ENCODE measurements around the gene PACC1. TPM values are rescaled to one million over a fixed set of nuclear protein-coding genes. Genes with fewer than 3 reads are reported as not detected.

Gene PACC1
- total RNA-seq, 4 donors from 2014 or later: 2.8 to 6.0 (median 3.4) TPM

DNA sequence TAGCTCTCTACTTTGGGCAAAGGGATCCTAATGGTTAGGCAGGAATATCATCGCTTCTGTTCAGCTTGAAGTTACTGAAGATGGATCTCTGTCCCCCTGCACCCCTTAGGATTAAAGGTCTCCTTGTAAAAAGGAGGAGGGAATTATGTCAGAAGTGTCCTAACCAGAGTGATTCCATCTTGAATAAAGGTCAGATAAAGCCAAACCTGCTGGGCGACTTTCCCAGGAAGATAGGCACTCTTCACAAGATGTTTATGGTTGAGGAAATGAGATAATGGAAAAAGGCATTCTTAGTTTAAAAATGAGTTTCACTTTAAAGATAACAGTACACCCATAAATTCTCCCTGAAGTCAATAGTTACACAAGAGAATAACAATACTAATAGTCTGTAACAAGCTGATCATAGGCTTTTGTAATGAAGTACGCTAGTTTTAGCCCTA, 16.3 kb upstream of the PACC1 start:
- Histone ChIP-seq H3K27me3 (no peaks in the 10 kb centered on the region), H3K4me3 (no peak overlapping the region), H3K27ac (no peak overlapping the region), H3K36me3 (no peaks in the 10 kb centered on the region), H3K4me1 (peaks cover 0 to 40% (median 11%) of the 10 kb centered on the region in 3 donors), H3K9me3 (no peaks in the 10 kb centered on the region)
- WGBS, 2 donors (ENCODE audit: low coverage in 1 of 2): 65 to 92% methylated on average over 3 of the region's 3 CpGs
- no peak for ATAC-seq
- TF ChIP-seq POLR2A (IDR thresholded peaks at IDR 0.05): no peak
- TF ChIP-seq, protein P1, sequence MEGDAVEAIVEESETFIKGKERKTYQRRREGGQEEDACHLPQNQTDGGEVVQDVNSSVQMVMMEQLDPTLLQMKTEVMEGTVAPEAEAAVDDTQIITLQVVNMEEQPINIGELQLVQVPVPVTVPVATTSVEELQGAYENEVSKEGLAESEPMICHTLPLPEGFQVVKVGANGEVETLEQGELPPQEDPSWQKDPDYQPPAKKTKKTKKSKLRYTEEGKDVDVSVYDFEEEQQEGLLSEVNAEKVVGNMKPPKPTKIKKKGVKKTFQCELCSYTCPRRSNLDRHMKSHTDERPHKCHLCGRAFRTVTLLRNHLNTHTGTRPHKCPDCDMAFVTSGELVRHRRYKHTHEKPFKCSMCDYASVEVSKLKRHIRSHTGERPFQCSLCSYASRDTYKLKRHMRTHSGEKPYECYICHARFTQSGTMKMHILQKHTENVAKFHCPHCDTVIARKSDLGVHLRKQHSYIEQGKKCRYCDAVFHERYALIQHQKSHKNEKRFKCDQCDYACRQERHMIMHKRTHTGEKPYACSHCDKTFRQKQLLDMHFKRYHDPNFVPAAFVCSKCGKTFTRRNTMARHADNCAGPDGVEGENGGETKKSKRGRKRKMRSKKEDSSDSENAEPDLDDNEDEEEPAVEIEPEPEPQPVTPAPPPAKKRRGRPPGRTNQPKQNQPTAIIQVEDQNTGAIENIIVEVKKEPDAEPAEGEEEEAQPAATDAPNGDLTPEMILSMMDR (IDR thresholded peaks at IDR 0.05): no peak
- no peak for TF ChIP-seq POLR2AphosphoS5 (IDR thresholded peaks at IDR 0.05)

DNA sequence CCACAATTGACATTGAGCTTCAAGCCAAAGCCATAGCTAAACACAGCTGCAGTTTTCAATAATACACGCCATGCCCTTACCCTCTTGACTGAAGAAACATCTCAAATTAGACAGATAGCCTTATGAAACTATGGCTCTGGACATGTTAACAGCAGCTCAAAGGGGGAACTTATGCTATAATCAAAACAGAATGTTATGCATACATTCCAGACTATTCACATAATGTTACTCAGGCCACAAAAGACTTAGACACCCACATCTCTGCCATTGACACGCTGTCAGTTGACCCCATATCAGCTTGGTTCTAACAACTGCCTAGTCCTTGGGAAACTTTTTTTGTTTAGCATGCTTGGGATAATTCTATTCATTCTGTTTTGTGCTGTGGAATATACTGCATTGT, 15.7 kb upstream of the PACC1 start:
- ATAC-seq: no peak
- no peak overlapping the region for H3K27ac ChIP-seq
- WGBS, 2 donors (ENCODE audit: low coverage in 1 of 2): 86 to 100% methylated on average over 1 to 2 of the region's 2 CpGs
- H3K4me1 ChIP-seq: peaks cover 0 to 35% (median 11%) of the 10 kb centered on the region in 3 donors
- no peaks in the 10 kb centered on the region for H3K36me3 ChIP-seq
- no peak overlapping the region for H3K4me3 ChIP-seq
- no peaks in the 10 kb centered on the region for H3K9me3 ChIP-seq
- TF ChIP-seq EP300 (IDR thresholded peaks at IDR 0.05) (no peak), POLR2A (IDR thresholded peaks at IDR 0.05) (no peak), POLR2AphosphoS5 (IDR thresholded peaks at IDR 0.05) (no peak)
- TF ChIP-seq, protein P1 (IDR thresholded peaks at IDR 0.05): no peak
- no peaks in the 10 kb centered on the region for H3K27me3 ChIP-seq

DNA sequence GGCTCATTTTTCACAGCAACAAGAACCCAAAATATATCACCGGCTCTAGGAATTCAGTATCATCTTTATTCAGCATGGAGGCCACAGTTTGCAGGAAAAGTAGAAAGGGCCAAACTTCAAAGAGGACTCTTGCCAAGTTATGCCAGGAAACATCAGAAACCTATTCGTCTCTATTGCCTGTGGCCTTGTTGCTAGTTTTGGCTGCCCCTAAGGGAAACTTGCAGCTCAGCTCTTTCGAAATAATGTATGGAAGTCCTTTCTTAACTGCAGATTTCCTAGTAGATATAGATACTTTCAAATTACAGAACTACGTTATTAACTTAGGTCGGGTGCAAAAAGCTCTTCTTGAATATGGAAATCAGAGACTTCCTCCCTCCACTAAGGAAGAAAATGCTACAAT, 13.8 kb upstream of the PACC1 start:
- H3K36me3 ChIP-seq: no peaks in the 10 kb centered on the region
- no peak overlapping the region for H3K27ac ChIP-seq
- TF ChIP-seq, protein P1 (IDR thresholded peaks at IDR 0.05): no peak
- TF ChIP-seq POLR2AphosphoS5 (IDR thresholded peaks at IDR 0.05): no peak
- no peak for TF ChIP-seq EP300 (IDR thresholded peaks at IDR 0.05)
- no peak for TF ChIP-seq POLR2A (IDR thresholded peaks at IDR 0.05)
- H3K4me1 ChIP-seq: peaks cover 0 to 16% (median 1%) of the 10 kb centered on the region in 3 donors
- no peak for ATAC-seq
- no peak overlapping the region for H3K4me3 ChIP-seq
- H3K27me3 ChIP-seq: no peaks in the 10 kb centered on the region
- WGBS, 2 donors (ENCODE audit: low coverage in 1 of 2): 49 to 56% methylated on average over 4 to 5 of the region's 5 CpGs
- no peaks in the 10 kb centered on the region for H3K9me3 ChIP-seq

DNA sequence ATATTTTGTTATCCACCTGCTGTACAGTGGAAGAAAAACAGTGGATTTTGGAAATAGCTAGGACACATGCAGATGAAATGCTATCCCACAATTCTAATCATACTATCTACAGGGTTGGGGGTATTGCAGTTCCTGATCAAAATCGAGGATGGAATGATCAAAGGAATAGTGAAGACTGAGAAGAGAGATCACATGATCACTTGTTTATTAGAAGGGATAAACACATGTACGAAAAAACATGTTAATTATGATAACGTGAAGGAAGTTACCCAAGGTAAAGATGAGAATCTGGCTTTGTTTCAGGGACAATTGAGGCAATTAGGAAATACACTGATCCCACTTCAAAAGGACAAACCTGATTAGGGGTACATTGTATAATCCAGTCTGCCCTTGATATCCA, 9.2 kb upstream of the PACC1 start:
- no peaks in the 10 kb centered on the region for H3K4me1 ChIP-seq
- H3K9me3 ChIP-seq: no peaks in the 10 kb centered on the region
- H3K27me3 ChIP-seq: no peaks in the 10 kb centered on the region
- ATAC-seq: no peak
- H3K4me3 ChIP-seq: no peak overlapping the region
- 38 to 65% methylated on average over 2 to 3 of the region's 3 CpGs for WGBS, 2 donors (ENCODE audit: low coverage in 1 of 2)
- H3K36me3 ChIP-seq: no peaks in the 10 kb centered on the region
- H3K27ac ChIP-seq: no peak overlapping the region
- TF ChIP-seq POLR2A (IDR thresholded peaks at IDR 0.05) (no peak), EP300 (IDR thresholded peaks at IDR 0.05) (no peak), POLR2AphosphoS5 (IDR thresholded peaks at IDR 0.05) (no peak)
- TF ChIP-seq, protein P1 (IDR thresholded peaks at IDR 0.05): no peak

DNA sequence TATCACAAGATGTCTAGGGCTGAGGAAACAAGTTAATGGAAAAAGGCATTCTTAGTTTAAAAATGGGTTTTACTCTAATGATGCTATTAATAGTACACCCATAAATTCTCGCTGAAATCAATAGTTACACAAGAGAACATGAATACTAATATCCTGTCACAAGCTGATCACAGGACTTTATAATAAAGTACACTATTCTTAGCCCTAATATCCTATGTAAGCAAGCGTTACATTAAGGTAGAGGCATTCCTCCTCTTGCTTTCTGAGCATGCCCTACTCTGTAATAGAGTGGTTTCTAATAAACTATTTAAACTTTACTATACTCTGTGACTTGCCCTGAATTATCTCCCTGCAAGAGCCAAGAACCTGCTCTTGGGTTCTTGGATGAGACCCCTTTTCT, 6.5 kb upstream of the PACC1 start:
- WGBS, 2 donors (ENCODE audit: low coverage in 1 of 2): 59 to 75% methylated on average over 2 of the region's 2 CpGs
- ATAC-seq: no peak
- Histone ChIP-seq H3K9me3 (no peaks in the 10 kb centered on the region), H3K4me1 (no peaks in the 10 kb centered on the region), H3K27ac (no peak overlapping the region), H3K36me3 (no peaks in the 10 kb centered on the region), H3K4me3 (no peak overlapping the region), H3K27me3 (no peaks in the 10 kb centered on the region)
- TF ChIP-seq POLR2A (IDR thresholded peaks at IDR 0.05) (no peak), EP300 (IDR thresholded peaks at IDR 0.05) (no peak), POLR2AphosphoS5 (IDR thresholded peaks at IDR 0.05) (no peak)
- TF ChIP-seq, protein P1 (IDR thresholded peaks at IDR 0.05): no peak
